PFSK-1 (cell line): ENCODE data around the gene ABHD17B.

Experiments
- FOXP2 ChIP-seq: optimal IDR thresholded peaks from 2 replicates; pipeline ENCODE3; 2011; ENCODE audit warnings: borderline replicate concordance, control low read depth, inconsistent platforms; ENCODE audit not compliant: insufficient read depth; ENCODE audit errors: extremely low read length, extremely low read depth
- POLR2AphosphoS5 ChIP-seq: IDR thresholded peaks from 2 replicates; pipeline ENCODE4 v1.6.1; 2012; ENCODE audit warnings: low read depth, mild to moderate bottlenecking, control low read depth, low read length, moderate library complexity
- SIN3A ChIP-seq: IDR thresholded peaks from 2 replicates; pipeline ENCODE4 v1.6.1; 2012; ENCODE audit warnings: mild to moderate bottlenecking, low read length, moderate library complexity, borderline replicate concordance; ENCODE audit not compliant: insufficient read depth
- TAF1 ChIP-seq: IDR thresholded peaks from 2 replicates; pipeline ENCODE4 v1.6.1; 2012; ENCODE audit warnings: low read length, control low read depth, borderline replicate concordance; ENCODE audit not compliant: insufficient read depth
- TF ChIP-seq, protein P1 (sequence below), 2 experiments: IDR thresholded peaks; 2 replicates each; pipeline versions ENCODE4 v1.6.1 to v1.8.0; 2011 to 2012; ENCODE audit warnings: low read depth in 2 of 2, low read length in 2 of 2, control low read depth in 1 of 2, inconsistent platforms in 1 of 2, mild to moderate bottlenecking in 1 of 2, moderate library complexity in 1 of 2; ENCODE audit not compliant: insufficient read depth in 1 of 2

The ABHD17B gene

DNA sequence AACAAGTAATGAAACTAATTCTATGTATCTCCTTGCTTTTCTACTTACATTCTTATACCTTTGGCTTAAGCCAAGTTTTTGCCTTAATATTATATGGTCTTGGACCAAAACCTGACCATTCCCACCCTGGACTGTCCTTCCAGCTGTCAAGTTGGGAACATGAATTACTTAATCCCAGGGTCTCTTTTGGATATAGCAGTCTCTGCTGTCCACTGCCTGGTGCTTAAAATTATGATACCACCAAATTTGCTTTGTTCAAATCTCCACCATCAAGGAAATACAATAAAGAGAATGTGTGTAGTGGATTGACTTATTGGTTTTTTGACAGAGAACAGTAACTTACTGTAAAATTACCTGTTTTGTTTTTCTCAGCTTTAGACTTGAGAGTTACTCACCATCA, 66.2 kb downstream of the ABHD17B start:
- TF ChIP-seq TAF1: no peak
- TF ChIP-seq, protein P1, sequence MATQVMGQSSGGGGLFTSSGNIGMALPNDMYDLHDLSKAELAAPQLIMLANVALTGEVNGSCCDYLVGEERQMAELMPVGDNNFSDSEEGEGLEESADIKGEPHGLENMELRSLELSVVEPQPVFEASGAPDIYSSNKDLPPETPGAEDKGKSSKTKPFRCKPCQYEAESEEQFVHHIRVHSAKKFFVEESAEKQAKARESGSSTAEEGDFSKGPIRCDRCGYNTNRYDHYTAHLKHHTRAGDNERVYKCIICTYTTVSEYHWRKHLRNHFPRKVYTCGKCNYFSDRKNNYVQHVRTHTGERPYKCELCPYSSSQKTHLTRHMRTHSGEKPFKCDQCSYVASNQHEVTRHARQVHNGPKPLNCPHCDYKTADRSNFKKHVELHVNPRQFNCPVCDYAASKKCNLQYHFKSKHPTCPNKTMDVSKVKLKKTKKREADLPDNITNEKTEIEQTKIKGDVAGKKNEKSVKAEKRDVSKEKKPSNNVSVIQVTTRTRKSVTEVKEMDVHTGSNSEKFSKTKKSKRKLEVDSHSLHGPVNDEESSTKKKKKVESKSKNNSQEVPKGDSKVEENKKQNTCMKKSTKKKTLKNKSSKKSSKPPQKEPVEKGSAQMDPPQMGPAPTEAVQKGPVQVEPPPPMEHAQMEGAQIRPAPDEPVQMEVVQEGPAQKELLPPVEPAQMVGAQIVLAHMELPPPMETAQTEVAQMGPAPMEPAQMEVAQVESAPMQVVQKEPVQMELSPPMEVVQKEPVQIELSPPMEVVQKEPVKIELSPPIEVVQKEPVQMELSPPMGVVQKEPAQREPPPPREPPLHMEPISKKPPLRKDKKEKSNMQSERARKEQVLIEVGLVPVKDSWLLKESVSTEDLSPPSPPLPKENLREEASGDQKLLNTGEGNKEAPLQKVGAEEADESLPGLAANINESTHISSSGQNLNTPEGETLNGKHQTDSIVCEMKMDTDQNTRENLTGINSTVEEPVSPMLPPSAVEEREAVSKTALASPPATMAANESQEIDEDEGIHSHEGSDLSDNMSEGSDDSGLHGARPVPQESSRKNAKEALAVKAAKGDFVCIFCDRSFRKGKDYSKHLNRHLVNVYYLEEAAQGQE (IDR thresholded peaks at IDR 0.05; ENCODE audit: insufficient read depth in 1 of 2, low read depth in 2 of 2, low read length in 2 of 2): 0 out of 4 replicates have a peak, but pooled peaks of 1 of the 2 experiments have one; percentile 52

GRCh38 chr9:71839668-71840067, 71.3 kb downstream of the ABHD17B start:
- TF ChIP-seq SIN3A: no peak
- TF ChIP-seq, protein P1 (IDR thresholded peaks at IDR 0.05; ENCODE audit: insufficient read depth in 1 of 2, low read depth in 2 of 2, low read length in 2 of 2): no peak
- TF ChIP-seq POLR2AphosphoS5: no peak
- TF ChIP-seq TAF1: no peak
- TF ChIP-seq FOXP2: no peak

- TF ChIP-seq SIN3A (no peak), FOXP2 (no peak), TAF1 (no peak), POLR2AphosphoS5 (no peak)
- TF ChIP-seq, protein P1 (IDR thresholded peaks at IDR 0.05; ENCODE audit: insufficient read depth in 1 of 2, low read depth in 2 of 2, low read length in 2 of 2): no peak
These were observed 75.4 kb downstream of the ABHD17B start for GRCh38 chr9:71835596-71835995.

DNA sequence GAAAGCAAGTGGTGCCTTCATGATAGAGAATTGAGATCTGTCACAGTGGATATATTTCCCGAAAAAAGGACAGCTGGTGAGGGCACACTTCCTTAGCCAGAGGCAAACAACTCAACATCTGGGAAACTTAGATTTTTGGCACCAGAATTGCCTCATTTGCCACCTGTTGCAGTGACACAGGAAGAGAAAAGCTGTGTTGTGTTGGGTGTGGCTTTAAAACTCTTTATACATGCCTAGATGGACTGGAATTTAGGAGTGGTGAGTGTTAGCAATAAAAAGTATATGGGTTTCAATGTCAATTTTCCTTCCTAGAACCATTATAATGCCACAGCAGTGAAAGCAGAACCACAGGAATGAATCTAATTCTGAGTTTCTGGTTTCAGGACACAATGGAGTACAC, 80.1 kb downstream of the ABHD17B start:
- TF ChIP-seq POLR2AphosphoS5 (no peak), FOXP2 (no peak), SIN3A (no peak), TAF1 (no peak)
- TF ChIP-seq, protein P1 (IDR thresholded peaks at IDR 0.05; ENCODE audit: insufficient read depth in 1 of 2, low read depth in 2 of 2, low read length in 2 of 2): no peak

GRCh38 chr9:71830153-71830552, 80.8 kb downstream of the ABHD17B start:
- TF ChIP-seq POLR2AphosphoS5 (no peak), FOXP2 (no peak), TAF1 (no peak), SIN3A (no peak)
- TF ChIP-seq, protein P1 (IDR thresholded peaks at IDR 0.05; ENCODE audit: insufficient read depth in 1 of 2, low read depth in 2 of 2, low read length in 2 of 2): no peak
